HepG2 (cell line): ENCODE results near the gene GHRL. TPM values are rescaled to one million over a fixed set of nuclear protein-coding genes. Genes with fewer than 3 reads are reported as not detected.
A peak's percentile ranks its signal among the peaks of the same experiment; 100 is the strongest.

ENCODE experiments used
- ATAC-seq: fragments of 200-7000 bp; cut with Tn5 transposase; 3 replicates; pipeline ENCODE4 v1.9.1; 2020; ENCODE audit warnings: mild to moderate bottlenecking, moderate library complexity
- BruUV-seq: library from RNA; stranded (reverse); fragments of 400-500 nt; replicated peaks from 2 replicates; lab custom pipeline; 2021; lab: Mats Ljungman, UMichigan
- CTCF ChIA-PET: fragments of 300-600 bp; formaldehyde crosslinking; extraction: SDS; loops from one replicate; lab custom pipeline; 2021; ENCODE audit warnings: low total read pairs, inconsistent platforms, low intra/inter-chr PET ratio; lab: Yijun Ruan, JAX
- POLR2A ChIA-PET: fragments of 350-600 bp; sonication (Branson Sonifier 250); formaldehyde crosslinking; loops from one replicate; lab custom pipeline; 2020; ENCODE audit warnings: antibody characterized with exemption, inconsistent platforms; lab: Yijun Ruan, JAX
- DNase-seq: peaks from one replicate; pipeline ENCODE4 v3.0.0-alpha.2; 2015; ENCODE audit warnings: low spot score
- FAIRE-seq: peaks from 3 replicates; lab custom pipeline; 2011; peaks lifted over from hg19 to GRCh38; lab: Jason Lieb, UNC
- H2AFZ ChIP-seq: one replicate; pipeline ENCODE4 v1.6.1; 2011; ENCODE audit warnings: low read length, inconsistent platforms
- H3K27ac ChIP-seq: fragments of 300-600 bp; 3 replicates; pipeline ENCODE4 v1.8.0; 2011; ENCODE audit warnings: mixed run types, mild to moderate bottlenecking, mixed read lengths, low read length, inconsistent platforms; ENCODE audit not compliant: insufficient read depth; ENCODE audit errors: extremely low read length
- H3K27me3 ChIP-seq, 2 experiments: fragments of 200-600 bp in 1 of 2; 2 replicates in 1 of 2; 3 replicates in 1 of 2; pipeline versions ENCODE4 v1.6.0 to v1.8.0; 2011; ENCODE audit warnings: low read length in 2 of 2, mild to moderate bottlenecking in 2 of 2, moderate library complexity in 2 of 2, inconsistent platforms in 1 of 2; ENCODE audit not compliant: insufficient read depth in 2 of 2, control insufficient read depth in 1 of 2
- H3K36me3 ChIP-seq, 2 experiments: fragments of 200-600 bp in 1 of 2; replicated peaks in 1 of 2; 2 replicates in 1 of 2; 3 replicates in 1 of 2; pipeline versions ENCODE4 v1.5.1 to v1.8.0; 2011; ENCODE audit warnings: low read length in 2 of 2, inconsistent platforms in 1 of 2; ENCODE audit not compliant: insufficient read depth in 2 of 2, control insufficient read depth in 1 of 2
- H3K4me1 ChIP-seq: 2 replicates; pipeline ENCODE4 v1.5.1; 2012; ENCODE audit warnings: low read length, inconsistent platforms; ENCODE audit not compliant: insufficient read depth
- H3K4me2 ChIP-seq: 2 replicates; pipeline ENCODE4 v1.6.0; 2011; ENCODE audit warnings: low read depth, low read length, inconsistent platforms
- H3K4me3 ChIP-seq, 3 experiments: fragments of 200-600 bp in 1 of 3; sonication (generic), shearing (Covaris generic) in 1 of 3; replicated peaks in 1 of 3; 2 replicates each; pipeline ENCODE4 v1.5.1; 2011 to 2016; ENCODE audit warnings: low read length in 3 of 3, inconsistent platforms in 2 of 3, low read depth in 2 of 3, mild to moderate bottlenecking in 2 of 3, control low read depth in 1 of 3, mixed read lengths in 1 of 3; ENCODE audit not compliant: insufficient read depth in 1 of 3
- H3K79me2 ChIP-seq: one replicate; pipeline ENCODE4 v1.6.1; 2011; ENCODE audit warnings: low read length, inconsistent platforms; ENCODE audit not compliant: insufficient read depth
- H3K9ac ChIP-seq: 2 replicates; pipeline ENCODE4 v1.6.0; 2011; ENCODE audit warnings: mild to moderate bottlenecking, low read depth, low read length, inconsistent platforms; ENCODE audit not compliant: insufficient read depth
- H3K9me3 ChIP-seq: 2 replicates; pipeline ENCODE4 v1.5.1; 2012; ENCODE audit warnings: mild to moderate bottlenecking, low read length
- H4K20me1 ChIP-seq: 2 replicates; pipeline ENCODE4 v1.6.0; 2011; ENCODE audit warnings: inconsistent platforms, mild to moderate bottlenecking, low read length, moderate library complexity; ENCODE audit not compliant: insufficient read depth
- EHMT2 ChIP-seq: fragments of 200-600 bp; sonication (generic); IDR thresholded peaks from 2 replicates; pipeline ENCODE4 v1.7.0; 2017; ENCODE audit warnings: antibody characterized with exemption, low read depth, low read length, borderline replicate concordance
- FOSL2 ChIP-seq: sonication (generic); formaldehyde crosslinking; IDR thresholded peaks from 2 replicates; pipeline ENCODE4 v1.4.0; 2020; ENCODE audit warnings: missing genetic modification reagents
- FOXK2 ChIP-seq: fragments of 450-650 bp; IDR thresholded peaks from 2 replicates; pipeline ENCODE4 v1.6.1; 2016
- HCFC1 ChIP-seq: fragments of 150-350 bp; IDR thresholded peaks from 2 replicates; pipeline ENCODE4 v1.6.1; 2014; ENCODE audit warnings: low read depth, low read length
- HES4 ChIP-seq: sonication (generic); formaldehyde crosslinking; IDR thresholded peaks from 2 replicates; pipeline ENCODE4 v1.9.0; 2021; ENCODE audit warnings: mild to moderate bottlenecking, missing genetic modification reagents, borderline replicate concordance
- KAT8 ChIP-seq: IDR thresholded peaks from 2 replicates; pipeline ENCODE4 v1.6.1; 2016; ENCODE audit warnings: missing genetic modification reagents, missing compliant biosample characterization
- MTA1 ChIP-seq: sonication (generic); formaldehyde crosslinking; IDR thresholded peaks from 2 replicates; pipeline ENCODE4 v1.4.0; 2020; ENCODE audit warnings: missing genetic modification reagents, mild to moderate bottlenecking, borderline replicate concordance
- NRL ChIP-seq: sonication (generic); formaldehyde crosslinking; IDR thresholded peaks from 2 replicates; pipeline ENCODE4 v1.5.0; 2020; ENCODE audit warnings: missing genetic modification reagents, mild to moderate bottlenecking, moderate library complexity, borderline replicate concordance
- SKI ChIP-seq: fragments of 450-650 bp; IDR thresholded peaks from one replicate; pipeline ENCODE4 v1.6.1; 2018; ENCODE audit warnings: mild to moderate bottlenecking; ENCODE audit not compliant: partially characterized antibody
- SMC3 ChIP-seq: IDR thresholded peaks from 2 replicates; pipeline ENCODE4 v1.6.1; 2011; ENCODE audit warnings: low read length, improper control_type of control experiment
- TBP ChIP-seq: sonication (generic); formaldehyde crosslinking; IDR thresholded peaks from 2 replicates; pipeline ENCODE4 v1.5.0; 2020; ENCODE audit warnings: missing genetic modification reagents
- ZNF138 ChIP-seq: sonication (generic); formaldehyde crosslinking; IDR thresholded peaks from 2 replicates; pipeline ENCODE4 v1.5.0; 2020; ENCODE audit warnings: mild to moderate bottlenecking, low read depth, missing genetic modification reagents
- ZNF549 ChIP-seq: sonication (generic); formaldehyde crosslinking; IDR thresholded peaks from 2 replicates; pipeline ENCODE4 v1.5.0; 2020; ENCODE audit warnings: missing genetic modification reagents
- ZSCAN29 ChIP-seq: sonication (generic); formaldehyde crosslinking; conservative IDR thresholded peaks from 2 replicates; pipeline ENCODE4 v1.4.0; 2020; ENCODE audit warnings: mild to moderate bottlenecking, missing genetic modification reagents
- WGBS: methylation state at CpG from one replicate; pipeline ENCODE4 v1.1.6; 2017; ENCODE audit warnings: low lambda C conversion rate; 5-methylcytosine and 5-hydroxymethylcytosine counted together
- in situ Hi-C: cut with HindIII; loops from 2 replicates; pipeline ENCODE4 v1.10.0; 2017; ENCODE audit warnings: low pct_unique_long_range_greater_than_20kb; ENCODE audit not compliant: extremely low pct_ligation_motif_present
- intact Hi-C: fragments of 100-400 bp; cut with micrococcal nuclease; formaldehyde crosslinking; loops from one replicate; pipeline ENCODE4 v1.10.0; 2022; ENCODE audit not compliant: unreplicated experiment
- polyA plus RNA-seq, 8 experiments: library from polyadenylated mRNA; depleted of rRNA in 3 of 8; stranded (reverse) in 7 of 8; unstranded in 1 of 8; fragments of >200 nt; fragmentation: Illumina TruSeq in 4 of 8; extraction: Trizol in 4 of 8; gene quantifications; 2 replicates each; pipeline versions ENCODE4 v1.2.1 to v1.2.3, GENCODE V29; 2011 to 2016; ENCODE audit warnings: low read depth in 4 of 8, missing spikeins in 1 of 8, mixed read lengths in 1 of 8; ENCODE audit not compliant: insufficient read depth in 1 of 8
- total RNA-seq, 5 experiments: library from RNA; depleted of rRNA; stranded (reverse); fragments of >200 nt; fragmentation: Illumina TruSeq; extraction: Trizol; gene quantifications; 2 replicates each; pipeline ENCODE4 v1.2.3, GENCODE V29; 2016; ENCODE audit warnings: low read depth in 1 of 5
- TF ChIP-seq, protein P1 (sequence below): IDR thresholded peaks from 2 replicates; pipeline ENCODE4 v1.6.1; 2016; ENCODE audit warnings: mild to moderate bottlenecking, missing biosample characterization, missing genetic modification reagents
- TF ChIP-seq, protein P2 (sequence below): sonication (generic); formaldehyde crosslinking; IDR thresholded peaks from 2 replicates; pipeline ENCODE4 v1.4.0; 2020; ENCODE audit warnings: missing genetic modification reagents
- TF ChIP-seq, protein P3 (sequence below): sonication (generic); formaldehyde crosslinking; IDR thresholded peaks from 2 replicates; pipeline ENCODE4 v1.4.0; 2020; ENCODE audit warnings: missing genetic modification reagents

Gene GHRL
- total and polyA plus RNA-seq, 2 of the 13 experiments (the other 11 are each of a cell fraction or from before 2014, with no cell fraction given) = 0.09 TPM; not detected in 1

DNA sequence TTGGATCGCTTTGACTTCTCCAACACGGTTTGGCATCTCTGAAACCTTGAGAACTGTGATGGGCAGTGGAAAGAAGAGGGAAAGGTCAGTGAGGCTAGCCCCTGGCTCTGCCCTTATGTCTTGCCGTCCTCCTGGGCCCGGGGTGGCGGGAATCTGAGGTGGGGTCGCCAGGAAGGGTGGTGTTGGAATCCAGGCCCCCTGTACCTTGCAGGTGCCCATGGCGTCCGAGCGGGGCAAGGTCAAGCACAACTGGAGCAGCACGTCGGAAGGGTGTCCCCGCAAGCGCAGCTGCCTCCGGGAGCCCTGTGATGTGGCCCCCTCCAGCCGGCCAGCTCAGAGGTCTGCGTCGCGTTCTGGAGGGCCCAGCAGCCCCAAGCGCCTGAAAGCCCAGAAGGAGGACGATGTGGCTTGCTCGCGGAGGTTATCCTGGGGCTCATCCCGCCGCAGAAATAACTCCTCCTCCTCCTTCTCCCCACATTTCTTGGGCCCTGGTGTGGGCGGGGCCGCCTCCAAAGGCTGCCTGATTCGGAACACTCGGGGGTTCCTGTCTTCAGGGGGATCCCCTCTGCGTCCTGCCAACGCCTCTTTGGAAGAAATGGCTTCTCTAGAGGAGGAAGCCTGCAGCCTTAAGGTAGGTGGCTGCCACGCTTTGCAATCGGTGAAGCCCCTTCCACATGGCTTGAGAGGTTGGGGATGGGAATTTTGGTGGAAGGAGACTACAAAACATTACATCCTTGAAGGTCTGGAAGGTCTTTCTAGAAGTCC lies 43.6 kb downstream of the GHRL start:
- BruUV-seq = TSS peak; percentile 68
- TF ChIP-seq, protein P1, sequence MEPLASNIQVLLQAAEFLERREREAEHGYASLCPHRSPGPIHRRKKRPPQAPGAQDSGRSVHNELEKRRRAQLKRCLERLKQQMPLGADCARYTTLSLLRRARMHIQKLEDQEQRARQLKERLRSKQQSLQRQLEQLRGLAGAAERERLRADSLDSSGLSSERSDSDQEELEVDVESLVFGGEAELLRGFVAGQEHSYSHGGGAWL = 0 out of 2 replicates have a peak, but pooled peaks have one; percentile 14
- TF ChIP-seq, protein P2, sequence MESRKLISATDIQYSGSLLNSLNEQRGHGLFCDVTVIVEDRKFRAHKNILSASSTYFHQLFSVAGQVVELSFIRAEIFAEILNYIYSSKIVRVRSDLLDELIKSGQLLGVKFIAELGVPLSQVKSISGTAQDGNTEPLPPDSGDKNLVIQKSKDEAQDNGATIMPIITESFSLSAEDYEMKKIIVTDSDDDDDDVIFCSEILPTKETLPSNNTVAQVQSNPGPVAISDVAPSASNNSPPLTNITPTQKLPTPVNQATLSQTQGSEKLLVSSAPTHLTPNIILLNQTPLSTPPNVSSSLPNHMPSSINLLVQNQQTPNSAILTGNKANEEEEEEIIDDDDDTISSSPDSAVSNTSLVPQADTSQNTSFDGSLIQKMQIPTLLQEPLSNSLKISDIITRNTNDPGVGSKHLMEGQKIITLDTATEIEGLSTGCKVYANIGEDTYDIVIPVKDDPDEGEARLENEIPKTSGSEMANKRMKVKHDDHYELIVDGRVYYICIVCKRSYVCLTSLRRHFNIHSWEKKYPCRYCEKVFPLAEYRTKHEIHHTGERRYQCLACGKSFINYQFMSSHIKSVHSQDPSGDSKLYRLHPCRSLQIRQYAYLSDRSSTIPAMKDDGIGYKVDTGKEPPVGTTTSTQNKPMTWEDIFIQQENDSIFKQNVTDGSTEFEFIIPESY (CRISPR knock-in tag) = no peak
- TF ChIP-seq ZNF549 (CRISPR knock-in tag) (no peak), FOSL2 (CRISPR knock-in tag) (0 out of 2 replicates have a peak, but pooled peaks have one; percentile 6), TBP (CRISPR knock-in tag) (no peak), EHMT2 (no peak), KAT8 (CRISPR knock-in tag) (no peak), ZNF138 (CRISPR knock-in tag) (0 out of 2 replicates have a peak, but pooled peaks have one; percentile 20), ZSCAN29 (CRISPR knock-in tag) (0 out of 2 replicates have a peak, but pooled peaks have one; percentile 10), HCFC1 (no peak), HES4 (CRISPR knock-in tag) (0 out of 2 replicates have a peak, but pooled peaks have one; percentile 61), NRL (CRISPR knock-in tag) (peak; percentile 44; the same call in 1 of the 2 replicates), MTA1 (CRISPR knock-in tag) (no peak), FOXK2 (no peak), SMC3 (no peak), SKI (no peak)
- TF ChIP-seq, protein P3, sequence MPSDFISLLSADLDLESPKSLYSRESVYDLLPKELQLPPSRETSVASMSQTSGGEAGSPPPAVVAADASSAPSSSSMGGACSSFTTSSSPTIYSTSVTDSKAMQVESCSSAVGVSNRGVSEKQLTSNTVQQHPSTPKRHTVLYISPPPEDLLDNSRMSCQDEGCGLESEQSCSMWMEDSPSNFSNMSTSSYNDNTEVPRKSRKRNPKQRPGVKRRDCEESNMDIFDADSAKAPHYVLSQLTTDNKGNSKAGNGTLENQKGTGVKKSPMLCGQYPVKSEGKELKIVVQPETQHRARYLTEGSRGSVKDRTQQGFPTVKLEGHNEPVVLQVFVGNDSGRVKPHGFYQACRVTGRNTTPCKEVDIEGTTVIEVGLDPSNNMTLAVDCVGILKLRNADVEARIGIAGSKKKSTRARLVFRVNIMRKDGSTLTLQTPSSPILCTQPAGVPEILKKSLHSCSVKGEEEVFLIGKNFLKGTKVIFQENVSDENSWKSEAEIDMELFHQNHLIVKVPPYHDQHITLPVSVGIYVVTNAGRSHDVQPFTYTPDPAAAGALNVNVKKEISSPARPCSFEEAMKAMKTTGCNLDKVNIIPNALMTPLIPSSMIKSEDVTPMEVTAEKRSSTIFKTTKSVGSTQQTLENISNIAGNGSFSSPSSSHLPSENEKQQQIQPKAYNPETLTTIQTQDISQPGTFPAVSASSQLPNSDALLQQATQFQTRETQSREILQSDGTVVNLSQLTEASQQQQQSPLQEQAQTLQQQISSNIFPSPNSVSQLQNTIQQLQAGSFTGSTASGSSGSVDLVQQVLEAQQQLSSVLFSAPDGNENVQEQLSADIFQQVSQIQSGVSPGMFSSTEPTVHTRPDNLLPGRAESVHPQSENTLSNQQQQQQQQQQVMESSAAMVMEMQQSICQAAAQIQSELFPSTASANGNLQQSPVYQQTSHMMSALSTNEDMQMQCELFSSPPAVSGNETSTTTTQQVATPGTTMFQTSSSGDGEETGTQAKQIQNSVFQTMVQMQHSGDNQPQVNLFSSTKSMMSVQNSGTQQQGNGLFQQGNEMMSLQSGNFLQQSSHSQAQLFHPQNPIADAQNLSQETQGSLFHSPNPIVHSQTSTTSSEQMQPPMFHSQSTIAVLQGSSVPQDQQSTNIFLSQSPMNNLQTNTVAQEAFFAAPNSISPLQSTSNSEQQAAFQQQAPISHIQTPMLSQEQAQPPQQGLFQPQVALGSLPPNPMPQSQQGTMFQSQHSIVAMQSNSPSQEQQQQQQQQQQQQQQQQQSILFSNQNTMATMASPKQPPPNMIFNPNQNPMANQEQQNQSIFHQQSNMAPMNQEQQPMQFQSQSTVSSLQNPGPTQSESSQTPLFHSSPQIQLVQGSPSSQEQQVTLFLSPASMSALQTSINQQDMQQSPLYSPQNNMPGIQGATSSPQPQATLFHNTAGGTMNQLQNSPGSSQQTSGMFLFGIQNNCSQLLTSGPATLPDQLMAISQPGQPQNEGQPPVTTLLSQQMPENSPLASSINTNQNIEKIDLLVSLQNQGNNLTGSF (CRISPR knock-in tag) = 0 out of 2 replicates have a peak, but pooled peaks have one; percentile 1

More for the DNA sequence above, 43.6 kb downstream of the GHRL start:
- in situ Hi-C loops = no loop called here
- H3K9ac ChIP-seq = peak overlapping the region; percentile 89
- H3K4me2 ChIP-seq = peak overlapping the region; percentile 98
- ATAC-seq = peak; percentile 28
- WGBS = 0% methylated on average over 14 of the region's 32 CpGs
- DNase-seq = no peak
- peaks cover 16% of the 10 kb centered on the region for H4K20me1 ChIP-seq
- intact Hi-C loops = no loop called here
- FAIRE-seq = no peak
- peaks cover 49% of the 10 kb centered on the region for H3K79me2 ChIP-seq
- ChIA-PET POLR2A (interaction anchor here (0.7 to 2.3 kb wide), 16 partner anchors 14 to 533 kb away, joined by 3 to 16 read pairs (median 4); partner anchors contain the start of genes GHRL and VHL), CTCF (no interaction called here)
- H3K27ac ChIP-seq = peak overlapping the region; percentile 86
- peaks cover 11 to 28% of the 10 kb centered on the region in 2 experiments for H3K36me3 ChIP-seq
- H3K4me3 ChIP-seq = peak overlapping the region; percentile 77 to 95 (median 92)
- H3K27me3 ChIP-seq = no peaks in the 10 kb centered on the region; a peak in 1 of 5 replicates
- H3K9me3 ChIP-seq = peaks cover 20% of the 10 kb centered on the region
- no peak overlapping the region for H2AFZ ChIP-seq
- peaks cover 49% of the 10 kb centered on the region for H3K4me1 ChIP-seq
